H1 (cell line): Measurements from ENCODE around the gene MUC22. TPM values are rescaled to one million over a fixed set of nuclear protein-coding genes. Genes with fewer than 3 reads are reported as not detected.

ENCODE experiments used
- polyA plus RNA-seq, 7 experiments: library from polyadenylated mRNA; depleted of rRNA in 3 of 7; stranded (reverse) in 5 of 7; unstranded in 2 of 7; fragments of >200 nt in 5 of 7; fragments of 200-250 nt in 2 of 7; gene quantifications; 1 replicate in 5 of 7; 2 replicates in 1 of 7; 4 replicates in 1 of 7; pipeline versions ENCODE4 v1.2.1 to v1.2.3, GENCODE V29; 2011 to 2013; ENCODE audit warnings: missing spikeins in 2 of 7, mixed read lengths in 2 of 7
- small RNA-seq: library from polyadenylated mRNA; stranded (forward); fragments of <200 nt; extraction: miRNeasy Mini kit (QIAGEN cat#:217004); gene quantifications from one replicate; pipeline ENCODE3, GENCODE V24; 2013; ENCODE audit not compliant: insufficient read depth
- total RNA-seq: library from RNA; stranded (reverse); fragmentation: NEBNext Ultra II Directional; extraction: Animal tissue kit (Norgen Biotek cat#: 25700); gene quantifications from 2 replicates; pipeline ENCODE4 v1.2.1, GENCODE V29; 2021

Gene MUC22
- total and polyA plus RNA-seq, 2 of the 8 experiments (the other 6 are each of a cell fraction or from before 2014, with no cell fraction given), result 0.02 TPM; not detected in 1

Small RNA genes within 50 kb of the gene (small RNA-seq; reads per million reads assigned to genes)
- not detected for gene RNU6-1133P

Other genes starting within 250 kb of the MUC22 start
- 181 and 182 TPM in 2 replicates for gene DDR1, start 126.0 kb upstream of the MUC22 start, total RNA-seq
- gene DDR1, start 126.0 kb upstream of the MUC22 start, polyA plus RNA-seq (2011; rRNA removed), result 99.4 and 134 TPM in 2 replicates
- 49.5 and 53.4 TPM in 2 replicates for gene GTF2H4, start 102.3 kb upstream of the MUC22 start, total RNA-seq
- gene GTF2H4, start 102.3 kb upstream of the MUC22 start, polyA plus RNA-seq (2011; rRNA removed), result 42.3 and 46.2 TPM in 2 replicates
- gene VARS2, start 96.2 kb upstream of the MUC22 start, total RNA-seq, result 41.2 and 47.7 TPM in 2 replicates
- 26.8 and 34.8 TPM in 2 replicates for gene VARS2, start 96.2 kb upstream of the MUC22 start, polyA plus RNA-seq (2011; rRNA removed)
- not detected in 2 replicates for gene SFTA2, start 78.3 kb upstream of the MUC22 start, total RNA-seq
- not detected in 2 replicates for gene SFTA2, start 78.3 kb upstream of the MUC22 start, polyA plus RNA-seq (2011; rRNA removed)
- 0.08 and 0.37 TPM in 2 replicates for gene MUCL3, start 69.5 kb upstream of the MUC22 start, total RNA-seq
- 0.15 and 0.22 TPM in 2 replicates for gene MUCL3, start 69.5 kb upstream of the MUC22 start, polyA plus RNA-seq (2011; rRNA removed)
- not detected in 2 replicates for gene MUC21, start 26.8 kb upstream of the MUC22 start, total RNA-seq
- gene MUC21, start 26.8 kb upstream of the MUC22 start, polyA plus RNA-seq (2011; rRNA removed), result not detected in 2 replicates
- not detected in 2 replicates for gene C6orf15, start 102.1 kb downstream of the MUC22 start, total RNA-seq
- gene C6orf15, start 102.1 kb downstream of the MUC22 start, polyA plus RNA-seq (2011; rRNA removed), result 0.06 TPM in 1 of 2 replicates, not detected in the other
- 0.36 and 0.52 TPM in 2 replicates for gene PSORS1C1, start 104.3 kb downstream of the MUC22 start, total RNA-seq
- gene PSORS1C1, start 104.3 kb downstream of the MUC22 start, polyA plus RNA-seq (2011; rRNA removed), result 0.12 and 0.30 TPM in 2 replicates
- gene CDSN, start 110.0 kb downstream of the MUC22 start, total RNA-seq, result not detected in 2 replicates
- not detected in 2 replicates for gene CDSN, start 110.0 kb downstream of the MUC22 start, polyA plus RNA-seq (2011; rRNA removed)
- not detected in 2 replicates for gene PSORS1C2, start 128.6 kb downstream of the MUC22 start, total RNA-seq
- 0.11 and 0.58 TPM in 2 replicates for gene PSORS1C2, start 128.6 kb downstream of the MUC22 start, polyA plus RNA-seq (2011; rRNA removed)
- gene CCHCR1, start 147.3 kb downstream of the MUC22 start, total RNA-seq, result 38.0 and 38.2 TPM in 2 replicates
- gene CCHCR1, start 147.3 kb downstream of the MUC22 start, polyA plus RNA-seq (2011; rRNA removed), result 20.9 and 32.8 TPM in 2 replicates
- 10.0 and 11.0 TPM in 2 replicates for gene TCF19, start 148.1 kb downstream of the MUC22 start, total RNA-seq
- 7.2 and 12.5 TPM in 2 replicates for gene TCF19, start 148.1 kb downstream of the MUC22 start, polyA plus RNA-seq (2011; rRNA removed)
- gene POU5F1, start 160.2 kb downstream of the MUC22 start, total RNA-seq, result 2,526 and 2,533 TPM in 2 replicates
- 2,437 and 2,958 TPM in 2 replicates for gene POU5F1, start 160.2 kb downstream of the MUC22 start, polyA plus RNA-seq (2011; rRNA removed)